ENCODE data around the gene PPP3R1.

The PPP3R1 gene

GRCh38 chr2:68230241-68231060 lies 21.9 kb downstream of the PPP3R1 start:
- DNase-seq, result no peak

GRCh38 chr2:68226794-68227193 lies 25.5 kb downstream of the PPP3R1 start:
- no peak for DNase-seq

DNA sequence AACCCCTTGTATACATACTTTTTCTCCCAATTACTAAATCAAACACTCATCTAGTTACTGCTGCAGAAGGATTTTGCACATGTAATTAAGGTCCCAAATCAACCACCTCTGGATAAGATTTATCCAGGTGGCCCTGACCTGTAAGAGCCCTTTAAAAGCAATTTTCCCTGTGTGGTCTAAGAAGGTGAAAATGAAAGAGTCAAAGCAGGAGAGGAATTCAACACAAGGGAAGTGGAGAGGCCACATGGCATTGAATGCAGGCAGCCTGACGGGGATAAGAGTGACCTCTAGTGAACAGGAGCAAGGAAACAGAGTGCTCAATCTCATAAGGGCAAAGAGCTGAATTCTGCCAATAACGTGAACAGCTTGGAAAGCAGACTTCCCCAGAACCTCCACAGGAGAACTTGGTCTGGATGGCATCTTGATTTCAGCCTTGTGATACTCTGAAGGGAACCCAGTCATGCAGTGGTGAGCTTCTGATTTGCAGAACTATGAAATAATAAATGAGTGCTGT lies 27.2 kb downstream of the PPP3R1 start:
- DNase-seq, result peak; percentile 26

DNA sequence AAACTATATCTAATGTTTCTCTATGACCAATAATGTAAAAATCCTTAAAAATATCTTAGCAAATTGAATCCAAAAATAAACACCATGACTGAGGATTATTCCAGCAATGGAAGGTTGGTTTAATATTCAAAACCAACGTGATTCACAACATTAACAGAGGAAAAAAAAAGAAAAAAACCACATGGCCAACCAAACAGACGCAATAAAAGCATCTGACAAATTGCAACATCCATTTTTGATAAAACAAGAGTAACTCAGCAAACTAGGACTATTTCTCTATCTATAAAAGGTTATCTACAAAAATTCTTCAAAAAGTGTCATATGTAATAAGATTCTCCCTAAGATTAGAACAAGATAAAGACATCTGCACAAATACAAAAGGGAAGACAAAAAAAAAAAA lies 28.9 kb downstream of the PPP3R1 start:
- DNase-seq, result no peak

DNA sequence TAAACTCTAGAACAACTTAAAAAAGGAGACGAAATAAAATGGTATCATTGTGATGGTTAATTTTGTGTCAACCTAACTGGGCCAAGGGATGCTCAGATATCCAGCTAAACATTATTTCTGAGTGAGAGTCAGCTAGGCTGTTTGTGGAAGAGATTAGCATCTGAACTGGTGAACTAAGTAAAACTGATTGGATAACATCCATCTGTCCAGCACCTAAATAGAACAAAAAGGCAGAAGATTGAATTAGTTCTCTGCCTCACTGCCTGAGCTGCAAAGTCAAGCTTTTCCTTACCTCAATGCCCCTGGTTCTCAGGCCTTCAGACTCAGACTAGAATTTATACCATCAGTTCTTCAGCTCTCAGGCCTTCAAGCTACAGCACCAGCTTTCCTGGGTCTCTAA lies 30.0 kb downstream of the PPP3R1 start:
- DNase-seq, result no peak

GRCh38 chr2:68218343-68218901 lies 33.9 kb downstream of the PPP3R1 start:
- no peak for DNase-seq

- DNase-seq, result no peak
Observed at GRCh38 chr2:68217729-68218128, 34.6 kb downstream of the PPP3R1 start.

- DNase-seq, result no peak
Observed at GRCh38 chr2:68216454-68217310, 35.6 kb downstream of the PPP3R1 start.

DNA sequence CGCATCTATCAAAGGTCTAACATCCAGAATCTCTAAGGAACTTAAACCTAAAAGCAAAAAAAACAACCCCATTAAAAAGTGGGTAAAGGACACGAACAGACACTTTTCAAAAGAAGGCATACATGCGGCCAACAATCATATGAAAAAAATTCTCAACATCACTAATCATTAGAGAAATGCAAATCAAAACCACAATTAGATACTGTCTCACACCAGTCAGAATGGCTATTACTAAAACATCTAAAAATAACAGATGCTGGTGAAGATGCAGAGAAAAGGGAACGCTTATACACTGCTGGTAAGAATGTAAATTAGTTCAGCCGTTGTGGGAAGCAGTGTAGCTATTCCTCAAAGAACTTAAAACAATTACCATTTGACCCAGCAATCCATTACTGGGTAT lies 38.0 kb downstream of the PPP3R1 start:
- no peak for DNase-seq

- DNase-seq, result no peak
Observed at GRCh38 chr2:68206793-68207192, 45.5 kb downstream of the PPP3R1 start.

- no peak for DNase-seq
Observed at GRCh38 chr2:68203587-68203986, 48.7 kb downstream of the PPP3R1 start.

DNA sequence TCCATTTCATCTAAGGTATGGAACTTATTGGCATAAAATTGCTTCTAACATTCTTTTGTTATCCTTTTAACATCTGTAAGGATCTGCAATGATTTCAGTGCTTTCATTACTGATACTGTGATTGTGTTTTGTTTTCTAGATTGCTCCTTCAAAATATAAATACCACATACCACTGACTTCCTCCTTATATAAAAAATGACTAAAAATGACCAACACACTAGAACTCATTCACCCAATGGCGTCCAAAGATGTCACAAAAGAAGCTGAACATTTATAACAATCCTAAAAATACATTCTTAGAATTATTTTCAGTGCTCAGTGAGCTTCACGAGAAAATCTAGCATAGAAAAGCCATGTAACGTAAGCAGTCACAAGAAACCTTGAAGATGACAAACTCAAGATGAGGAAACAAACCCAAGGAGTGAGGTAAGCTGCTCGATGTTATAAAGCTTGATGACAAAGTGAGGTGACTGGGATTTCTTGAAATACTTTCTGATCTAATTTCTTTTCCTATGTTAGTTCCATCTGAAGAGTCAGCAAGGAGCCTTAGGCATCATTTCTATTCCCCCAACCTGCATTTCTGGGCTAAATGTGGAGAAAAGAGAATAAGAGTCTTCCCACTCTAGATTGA lies 52.1 kb downstream of the PPP3R1 start:
- no peak for DNase-seq

- peak; percentile 53 for DNase-seq
Observed at GRCh38 chr2:68196120-68196716, 56.1 kb downstream of the PPP3R1 start.

GRCh38 chr2:68195096-68195495 lies 57.2 kb downstream of the PPP3R1 start:
- DNase-seq, result no peak

DNA sequence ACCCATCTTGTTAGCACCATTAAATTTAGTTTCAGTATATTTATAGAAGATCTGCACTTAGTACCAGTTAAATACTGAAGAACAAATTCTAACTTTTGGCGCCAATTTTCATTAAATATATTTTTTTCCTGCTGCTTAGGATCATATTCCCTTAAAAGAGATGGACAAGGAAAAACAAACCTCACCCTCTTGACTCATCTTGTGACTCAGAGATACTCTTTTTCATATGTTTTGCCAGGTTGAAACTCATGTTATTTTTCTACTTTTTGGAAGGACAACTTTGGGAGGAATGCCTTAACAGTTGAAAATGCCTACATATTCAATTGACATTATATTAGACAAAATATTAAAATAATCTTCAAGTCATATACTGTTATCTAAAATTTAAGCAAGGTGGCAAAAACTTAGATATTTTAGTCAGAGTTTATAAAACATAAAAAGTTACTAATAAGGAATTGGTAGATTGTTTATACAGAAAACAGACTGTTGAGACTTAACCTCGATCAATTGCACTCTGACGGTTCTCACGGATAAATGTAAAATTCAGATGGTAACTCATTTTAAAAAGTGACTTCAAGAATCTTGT lies 58.5 kb downstream of the PPP3R1 start:
- DNase-seq, result no peak

DNA sequence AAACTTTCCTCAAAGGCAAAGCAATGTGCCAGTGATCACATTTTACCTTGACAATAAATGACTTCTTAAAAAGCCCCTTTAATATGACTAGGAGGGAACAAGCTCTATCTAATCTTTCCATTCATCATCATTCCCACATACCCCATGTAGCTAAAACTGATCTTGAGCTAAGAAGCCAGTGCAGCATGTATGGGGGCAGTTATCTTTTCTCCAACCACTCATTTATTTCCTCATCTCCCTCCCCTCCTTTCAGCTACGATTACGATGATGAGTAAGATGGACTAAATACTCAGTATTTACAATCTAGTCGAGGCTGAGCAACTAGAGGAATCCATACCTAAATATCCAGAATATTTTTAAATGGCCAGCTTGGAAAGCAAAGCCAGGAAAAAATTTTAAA lies 59.2 kb downstream of the PPP3R1 start:
- DNase-seq, result no peak

DNA sequence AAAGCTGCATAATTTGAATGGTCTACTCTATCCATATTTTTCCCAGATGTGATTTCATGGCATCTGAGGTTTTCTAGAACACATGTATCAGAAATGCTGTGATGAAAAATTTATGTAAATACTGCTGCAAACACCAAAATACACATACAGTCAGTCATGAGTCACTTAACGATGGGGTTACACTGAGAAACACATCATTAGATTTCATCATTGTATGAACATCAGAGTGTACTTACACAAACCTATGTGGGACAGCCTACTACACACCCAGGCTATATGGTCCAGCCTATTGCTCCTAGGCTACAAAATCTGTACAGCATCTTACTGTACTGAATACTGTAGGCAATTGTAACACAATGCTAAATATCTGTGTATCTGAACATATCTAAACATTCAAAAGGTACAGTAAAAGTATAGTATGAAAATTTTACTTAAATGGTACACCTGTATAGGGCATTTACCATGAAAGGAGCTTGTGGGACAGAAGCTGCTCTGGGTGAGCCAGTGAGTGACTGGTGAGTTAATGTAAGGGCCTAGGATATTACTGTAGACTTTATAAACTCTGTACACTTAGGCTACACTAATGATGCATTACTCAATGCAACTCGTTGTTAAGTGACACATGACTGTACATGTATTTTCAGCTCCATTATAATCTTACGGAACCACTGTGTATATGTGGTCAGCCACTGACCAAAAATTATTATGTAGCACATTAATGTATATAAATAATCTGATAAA lies 61.2 kb downstream of the PPP3R1 start:
- DNase-seq, result no peak

DNA sequence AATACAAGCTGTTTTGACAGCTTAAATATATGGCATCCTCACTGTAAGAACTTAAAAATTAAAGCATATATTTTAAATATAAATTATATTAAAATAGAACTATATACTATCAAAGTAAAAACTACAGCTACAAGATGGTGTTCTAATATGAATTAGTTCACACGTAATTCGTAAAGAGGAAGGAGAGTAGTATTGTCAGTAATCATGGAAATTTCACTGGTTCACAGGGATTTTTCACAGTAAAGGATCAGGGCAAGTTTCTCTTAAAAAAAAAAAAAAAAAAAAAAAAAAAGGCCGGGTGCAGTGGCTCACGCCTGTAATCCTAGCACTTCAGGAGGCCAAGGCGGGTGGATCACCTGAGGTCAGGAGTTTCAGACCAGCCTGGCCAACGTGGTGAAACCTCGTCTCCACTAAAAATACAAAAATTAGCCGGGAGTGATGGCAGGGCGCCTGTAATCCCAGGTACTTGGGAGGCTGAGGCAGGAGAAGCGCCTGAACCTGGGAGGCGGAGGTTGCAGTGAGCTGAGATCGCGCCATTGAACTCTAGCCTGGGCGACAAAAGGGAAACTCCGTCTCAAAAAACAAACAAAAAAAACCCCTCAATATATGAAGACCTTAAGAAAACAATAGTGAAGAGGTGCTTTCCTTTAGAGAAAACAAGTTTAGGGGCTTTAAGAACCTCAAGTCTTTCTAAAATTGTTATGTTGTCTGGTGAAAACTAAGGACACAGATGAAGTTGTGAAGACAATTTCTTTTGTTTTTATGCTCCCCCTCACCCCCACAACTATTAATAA lies 62.1 kb downstream of the PPP3R1 start:
- DNase-seq, result no peak

DNA sequence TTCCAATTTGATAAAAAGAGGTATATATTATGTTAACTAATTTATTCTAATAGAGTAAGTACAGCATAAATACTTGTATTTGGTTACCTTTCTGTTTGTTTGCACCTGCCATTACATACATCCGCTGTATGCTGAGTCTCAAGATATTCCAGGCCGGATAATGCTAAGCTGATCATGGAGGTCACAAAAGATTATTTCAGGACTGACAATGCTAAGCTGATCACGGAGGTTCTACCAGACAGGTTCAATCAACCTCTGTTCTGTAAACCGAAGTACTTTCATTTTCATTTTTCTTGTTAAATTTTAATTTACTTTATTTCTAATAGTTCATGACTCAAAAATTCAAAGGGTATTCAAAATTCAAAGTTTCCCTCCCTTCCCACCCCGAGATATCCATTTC lies 63.5 kb downstream of the PPP3R1 start:
- DNase-seq, result no peak

GRCh38 chr2:68187329-68187728 lies 65.0 kb downstream of the PPP3R1 start:
- no peak for DNase-seq
